GM21737 (cell line): ENCODE results near the gene TSPAN31.
A peak's percentile ranks its signal among the peaks of the same experiment; 100 is the strongest.

Experiments used
- ATAC-seq: cut with Tn5 transposase; IDR thresholded peaks from one replicate; pipeline ENCODE4 v1.9.1; 2021; ENCODE audit warnings: mild to moderate bottlenecking, moderate library complexity; ENCODE audit not compliant: unreplicated experiment

The TSPAN31 gene

GRCh38 chr12:57751788-57752667, 7.2 kb downstream of the TSPAN31 start, which contains the start of gene CDK4:
Gene CDK4 (minus strand): TSS chr12:57752310. CDS start chr12:57751717, 593 bp downstream.
- peak; percentile 61 for ATAC-seq

- no peak for ATAC-seq
Measured at GRCh38 chr12:57752668-57753000, 7.8 kb downstream of the TSPAN31 start.

- no peak for ATAC-seq
Measured at GRCh38 chr12:57753756-57754337, 9.0 kb downstream of the TSPAN31 start.

GRCh38 chr12:57754411-57755193, 9.8 kb downstream of the TSPAN31 start, which contains the start of gene MARCHF9:
Gene MARCHF9 (plus strand): TSS chr12:57755103. CDS start chr12:57755529, 426 bp downstream.
- peak; percentile 34 for ATAC-seq

GRCh38 chr12:57755194-57755453, 10.3 kb downstream of the TSPAN31 start:
- no peak for ATAC-seq

GRCh38 chr12:57755454-57756372, 10.9 kb downstream of the TSPAN31 start:
- ATAC-seq: no peak

GRCh38 chr12:57756406-57757341, 11.8 kb downstream of the TSPAN31 start:
- ATAC-seq: no peak

GRCh38 chr12:57757771-57758170, 12.9 kb downstream of the TSPAN31 start:
- no peak for ATAC-seq

- ATAC-seq: no peak
Measured at GRCh38 chr12:57758552-57759359, 13.9 kb downstream of the TSPAN31 start.

- ATAC-seq: no peak
Measured at GRCh38 chr12:57759360-57759980, 14.6 kb downstream of the TSPAN31 start.

- no peak for ATAC-seq
Measured at GRCh38 chr12:57760347-57760982, 15.6 kb downstream of the TSPAN31 start.

GRCh38 chr12:57761391-57761998, 16.7 kb downstream of the TSPAN31 start:
- no peak for ATAC-seq

- no peak for ATAC-seq
Measured at GRCh38 chr12:57762463-57762862, 17.6 kb downstream of the TSPAN31 start.

GRCh38 chr12:57763881-57764661, 19.2 kb downstream of the TSPAN31 start:
- ATAC-seq: no peak

GRCh38 chr12:57764662-57765002, 19.8 kb downstream of the TSPAN31 start:
- no peak for ATAC-seq

- ATAC-seq: no peak
Measured at GRCh38 chr12:57765003-57765697, 20.3 kb downstream of the TSPAN31 start.
